ENCODE measurements around the gene RPN1. TPM values are rescaled to one million over a fixed set of nuclear protein-coding genes. Genes with fewer than 3 reads are reported as not detected.

The RPN1 gene
- total RNA-seq, 4 donors from 2014 or later, result 91.5 to 150 (median 148) TPM

DNA sequence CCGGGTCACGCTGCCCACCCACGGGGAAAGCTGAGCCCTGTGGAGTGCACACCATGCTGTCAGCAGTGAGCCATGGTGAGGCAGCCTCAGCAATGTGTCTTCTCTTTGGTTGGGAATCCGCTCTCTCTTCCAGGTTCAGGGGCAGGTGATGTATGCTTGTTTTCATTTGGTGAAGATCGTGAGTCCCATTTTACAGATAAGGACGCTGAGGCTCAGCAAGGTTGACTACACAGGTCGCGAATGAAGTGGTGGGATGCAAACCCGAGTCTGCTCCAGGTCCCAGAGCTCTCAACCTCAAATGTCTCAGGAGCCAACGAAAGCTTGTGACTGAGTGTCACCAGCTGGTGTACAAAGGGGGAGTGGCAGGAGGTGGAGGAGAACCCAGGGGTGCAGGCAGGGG is 74.3 kb downstream of the RPN1 start:
- peaks cover 5% of the 10 kb centered on the region for H3K4me1 ChIP-seq
- no peak overlapping the region for H3K4me3 ChIP-seq
- WGBS, result 71% methylated on average over 10 of the region's 10 CpGs
- H3K27me3 ChIP-seq, result peaks cover 39% of the 10 kb centered on the region
- no peak for DNase-seq (ENCODE audit: low spot score in 2 of 2)
- TF ChIP-seq EP300 (IDR thresholded peaks at IDR 0.05) (no peak), POLR2A (IDR thresholded peaks at IDR 0.05) (no peak), POLR2AphosphoS5 (IDR thresholded peaks at IDR 0.05) (no peak)
- TF ChIP-seq, protein P1, sequence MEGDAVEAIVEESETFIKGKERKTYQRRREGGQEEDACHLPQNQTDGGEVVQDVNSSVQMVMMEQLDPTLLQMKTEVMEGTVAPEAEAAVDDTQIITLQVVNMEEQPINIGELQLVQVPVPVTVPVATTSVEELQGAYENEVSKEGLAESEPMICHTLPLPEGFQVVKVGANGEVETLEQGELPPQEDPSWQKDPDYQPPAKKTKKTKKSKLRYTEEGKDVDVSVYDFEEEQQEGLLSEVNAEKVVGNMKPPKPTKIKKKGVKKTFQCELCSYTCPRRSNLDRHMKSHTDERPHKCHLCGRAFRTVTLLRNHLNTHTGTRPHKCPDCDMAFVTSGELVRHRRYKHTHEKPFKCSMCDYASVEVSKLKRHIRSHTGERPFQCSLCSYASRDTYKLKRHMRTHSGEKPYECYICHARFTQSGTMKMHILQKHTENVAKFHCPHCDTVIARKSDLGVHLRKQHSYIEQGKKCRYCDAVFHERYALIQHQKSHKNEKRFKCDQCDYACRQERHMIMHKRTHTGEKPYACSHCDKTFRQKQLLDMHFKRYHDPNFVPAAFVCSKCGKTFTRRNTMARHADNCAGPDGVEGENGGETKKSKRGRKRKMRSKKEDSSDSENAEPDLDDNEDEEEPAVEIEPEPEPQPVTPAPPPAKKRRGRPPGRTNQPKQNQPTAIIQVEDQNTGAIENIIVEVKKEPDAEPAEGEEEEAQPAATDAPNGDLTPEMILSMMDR (IDR thresholded peaks at IDR 0.05), result no peak
- H3K36me3 ChIP-seq, result no peaks in the 10 kb centered on the region
- H3K27ac ChIP-seq, result no peak overlapping the region
- H3K9me3 ChIP-seq, result peaks cover 4% of the 10 kb centered on the region

DNA sequence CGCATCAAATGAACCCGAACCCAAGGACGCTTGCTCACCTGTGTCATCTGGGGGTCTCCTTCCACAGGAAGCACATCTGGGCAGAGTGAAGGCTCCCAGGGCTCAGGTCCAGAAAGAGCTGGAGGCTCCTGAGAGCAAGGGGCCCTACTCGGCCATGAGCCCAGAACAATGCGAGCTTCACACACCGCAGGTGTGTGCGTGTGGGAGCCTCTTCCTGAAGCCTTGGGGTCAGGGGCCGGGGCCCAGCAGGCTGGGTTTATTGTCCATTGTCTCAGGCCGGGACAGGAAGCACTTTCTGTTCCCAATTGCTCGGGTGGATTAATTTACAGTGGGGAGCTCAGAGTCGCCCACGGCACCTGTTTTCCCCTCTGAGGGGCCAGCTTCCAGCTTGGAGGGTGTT is 74.8 kb downstream of the RPN1 start:
- peaks cover 4% of the 10 kb centered on the region for H3K9me3 ChIP-seq
- H3K36me3 ChIP-seq, result no peaks in the 10 kb centered on the region
- 74% methylated on average over 9 of the region's 12 CpGs for whole genome bisulfite sequencing
- peaks cover 41% of the 10 kb centered on the region for H3K27me3 ChIP-seq
- TF ChIP-seq POLR2AphosphoS5 (IDR thresholded peaks at IDR 0.05) (no peak), POLR2A (IDR thresholded peaks at IDR 0.05) (no peak), EP300 (IDR thresholded peaks at IDR 0.05) (no peak)
- TF ChIP-seq, protein P1 (IDR thresholded peaks at IDR 0.05), result no peak
- no peak overlapping the region for H3K27ac ChIP-seq
- no peak for DNase-seq (ENCODE audit: low spot score in 2 of 2)
- H3K4me1 ChIP-seq, result peaks cover 5% of the 10 kb centered on the region
- no peak overlapping the region for H3K4me3 ChIP-seq

DNA sequence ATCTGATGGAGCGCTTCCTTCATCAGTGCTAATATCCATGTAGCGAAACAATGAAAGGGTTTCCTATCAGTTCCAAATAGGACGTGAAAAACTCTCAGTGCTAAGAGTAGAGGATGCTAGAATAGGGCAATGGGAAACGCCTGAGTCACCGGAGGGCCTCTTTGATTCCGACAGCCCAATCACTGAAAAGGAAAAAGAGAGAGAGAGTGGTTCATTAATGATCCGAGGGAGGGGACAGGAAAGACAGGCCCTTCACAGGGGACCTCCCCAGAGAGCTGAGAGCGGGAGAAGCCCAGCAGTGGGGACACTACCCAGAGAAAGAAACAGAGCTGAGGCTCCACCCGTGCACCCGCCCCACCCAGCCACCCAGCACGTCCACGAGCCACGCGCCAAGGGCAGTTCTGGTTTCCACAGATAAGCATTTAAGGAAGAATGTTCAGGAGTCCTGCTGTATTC is 76.9 kb downstream of the RPN1 start:
- TF ChIP-seq EP300 (IDR thresholded peaks at IDR 0.05) (no peak), POLR2A (IDR thresholded peaks at IDR 0.05) (no peak), POLR2AphosphoS5 (IDR thresholded peaks at IDR 0.05) (no peak)
- TF ChIP-seq, protein P1 (IDR thresholded peaks at IDR 0.05), result no peak
- no peak overlapping the region for H3K27ac ChIP-seq

DNA sequence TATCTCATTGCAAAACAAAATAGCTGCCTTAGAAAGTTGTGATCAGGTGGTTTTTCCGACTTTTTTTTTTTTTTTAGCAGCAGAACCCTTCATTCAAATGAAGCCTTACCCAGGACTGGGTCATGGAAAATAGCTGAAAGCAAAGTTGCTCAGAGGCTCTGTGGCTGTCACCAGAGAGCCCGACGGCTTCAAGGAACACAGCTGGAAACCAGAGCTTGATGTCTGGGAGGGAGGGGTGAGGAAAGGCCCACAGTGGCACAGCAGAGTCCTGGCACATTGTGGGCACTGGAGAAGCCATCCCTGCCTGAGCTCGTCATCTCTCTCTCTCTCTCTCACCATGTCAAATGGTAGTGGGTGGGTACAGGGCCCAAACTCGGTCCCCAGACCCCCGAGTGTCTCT is 77.5 kb downstream of the RPN1 start:
- 23% methylated on average over 3 of the region's 6 CpGs for WGBS
- no peak overlapping the region for H3K27ac ChIP-seq
- H3K27me3 ChIP-seq, result peaks cover 56% of the 10 kb centered on the region
- no peaks in the 10 kb centered on the region for H3K36me3 ChIP-seq
- no peak for DNase-seq (ENCODE audit: low spot score in 2 of 2)
- TF ChIP-seq POLR2AphosphoS5 (IDR thresholded peaks at IDR 0.05) (no peak), POLR2A (IDR thresholded peaks at IDR 0.05) (no peak)
- TF ChIP-seq, protein P1 (IDR thresholded peaks at IDR 0.05), result no peak
- H3K4me3 ChIP-seq, result no peak overlapping the region
- H3K4me1 ChIP-seq, result peaks cover 5% of the 10 kb centered on the region
- no peaks in the 10 kb centered on the region for H3K9me3 ChIP-seq

More for the DNA sequence above, 76.9 kb downstream of the RPN1 start:
- Histone ChIP-seq H3K9me3 (no peaks in the 10 kb centered on the region), H3K36me3 (no peaks in the 10 kb centered on the region), H3K27me3 (peaks cover 57% of the 10 kb centered on the region), H3K4me1 (peaks cover 5% of the 10 kb centered on the region), H3K4me3 (no peak overlapping the region)
- no peak for DNase-seq (ENCODE audit: low spot score in 2 of 2)
- WGBS, result 34% methylated on average over 13 of the region's 14 CpGs

DNA sequence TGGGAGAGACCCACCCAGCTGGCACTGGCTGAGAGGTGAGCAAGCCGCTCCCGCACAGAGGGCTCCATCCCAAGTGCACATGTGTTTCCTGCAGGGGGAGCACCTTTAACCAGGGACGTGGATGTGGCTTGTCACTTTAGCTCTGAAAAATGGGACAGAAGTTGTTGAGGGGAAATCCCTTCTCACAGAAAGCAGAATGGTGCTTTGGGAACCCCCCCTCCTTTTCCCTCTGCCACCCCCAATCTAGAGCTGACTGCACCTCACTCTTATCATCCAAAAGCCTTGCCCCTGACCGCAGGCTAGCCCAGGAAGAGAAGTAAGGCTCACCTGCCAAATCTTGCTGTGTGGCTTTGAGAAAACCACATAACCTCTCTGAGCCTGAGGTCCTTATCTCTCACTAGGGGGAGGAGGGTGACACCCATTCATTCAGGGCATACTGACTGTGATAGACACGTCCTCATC is 77.9 kb downstream of the RPN1 start:
- Histone ChIP-seq H3K9me3 (no peaks in the 10 kb centered on the region), H3K4me3 (no peak overlapping the region), H3K4me1 (peaks cover 5% of the 10 kb centered on the region), H3K36me3 (no peaks in the 10 kb centered on the region), H3K27ac (no peak overlapping the region), H3K27me3 (peaks cover 59% of the 10 kb centered on the region)
- no peak for DNase-seq (ENCODE audit: low spot score in 2 of 2)
- TF ChIP-seq, protein P1 (IDR thresholded peaks at IDR 0.05), result no peak
- no peak for TF ChIP-seq EP300 (IDR thresholded peaks at IDR 0.05)
- no peak for TF ChIP-seq POLR2AphosphoS5 (IDR thresholded peaks at IDR 0.05)
- 32% methylated on average over 5 of the region's 5 CpGs for WGBS

Measured in suprapubic skin (tissue), 4 donors.